Measurements from ENCODE around the gene TOM1.
"Not testable (repeated sequence)": the region's sequence is repeated elsewhere in the genome, so short reads cannot be mapped to it uniquely, and the experiment has no call there.

TOM1 gene

DNA sequence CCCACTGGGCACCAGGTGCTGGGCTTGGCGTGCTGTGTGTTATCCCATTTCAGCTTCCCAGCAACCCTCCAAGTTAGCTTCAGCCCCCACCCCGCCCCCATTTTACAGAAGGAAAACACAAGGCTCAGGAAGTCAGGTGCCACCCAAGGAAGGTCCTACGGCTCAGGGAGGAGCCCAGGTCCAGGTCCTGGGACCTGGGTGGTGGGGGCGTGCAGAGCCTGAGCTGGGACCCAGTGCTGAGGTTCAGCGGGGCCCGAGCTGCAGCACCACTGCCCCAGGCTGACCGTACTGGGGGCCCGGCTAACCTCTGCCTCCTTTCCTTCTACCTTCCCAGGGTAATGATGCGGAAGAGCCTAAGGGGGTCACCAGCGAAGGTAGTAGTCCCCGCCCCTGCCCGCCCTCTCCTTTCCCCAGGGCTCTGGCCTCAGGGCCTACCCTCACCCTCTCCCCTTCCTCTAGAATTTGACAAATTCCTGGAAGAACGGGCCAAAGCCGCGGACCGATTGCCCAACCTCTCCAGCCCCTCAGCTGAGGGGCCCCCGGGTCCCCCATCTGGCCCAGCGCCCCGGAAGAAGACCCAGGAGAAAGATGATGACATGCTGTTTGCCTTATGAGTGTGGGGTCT lies 47.0 kb downstream of the TOM1 start:
- no peak for FAIRE-seq

DNA sequence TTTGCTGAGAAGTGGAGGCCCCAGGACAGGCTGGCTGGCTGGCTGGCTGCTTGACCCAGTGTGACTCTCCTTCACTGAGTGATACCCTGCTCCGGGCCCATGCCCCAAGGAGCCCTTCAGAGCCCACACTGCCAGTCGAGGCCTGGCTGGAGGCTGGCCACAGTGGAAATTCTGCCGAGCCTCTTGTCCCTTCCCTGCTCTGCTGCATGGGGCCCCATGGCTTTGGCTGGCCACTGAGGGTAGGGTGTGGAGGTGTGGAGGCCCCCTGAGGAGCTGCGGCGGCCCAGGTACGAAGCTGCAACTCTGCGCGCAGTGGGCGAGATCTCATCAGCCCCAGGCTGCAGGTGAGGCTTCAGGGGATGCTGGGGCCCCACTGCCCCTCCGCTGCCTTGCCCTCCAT lies 47.8 kb downstream of the TOM1 start:
- no peak for FAIRE-seq

DNA sequence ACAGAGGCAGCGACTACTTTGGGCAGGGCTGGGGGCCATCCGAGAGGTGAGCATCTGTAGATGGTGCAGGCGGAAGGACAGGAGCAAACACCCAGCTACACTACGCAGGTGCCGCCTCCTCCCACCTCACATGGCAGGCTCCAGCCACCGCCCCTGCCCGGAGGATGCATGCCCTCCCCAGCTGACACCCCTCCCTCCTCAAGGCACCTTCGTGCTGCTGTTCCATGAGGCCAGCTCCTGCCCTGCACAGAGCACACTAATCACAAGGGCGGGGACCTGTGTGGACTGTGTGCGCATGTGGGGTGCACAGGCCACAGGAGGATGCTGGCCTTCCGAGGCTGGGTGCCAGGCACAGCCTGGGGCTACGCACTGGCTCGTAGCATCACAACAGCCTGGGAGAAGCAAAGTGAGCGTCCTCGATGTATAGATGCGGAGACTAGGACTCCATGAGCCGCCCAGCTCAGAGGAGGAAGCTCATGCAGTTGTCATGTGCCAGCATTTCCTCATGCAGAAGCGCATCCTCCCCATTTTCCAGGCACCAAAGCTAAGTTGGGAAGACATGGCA lies 48.4 kb downstream of the TOM1 start:
- FAIRE-seq, result no peak

DNA sequence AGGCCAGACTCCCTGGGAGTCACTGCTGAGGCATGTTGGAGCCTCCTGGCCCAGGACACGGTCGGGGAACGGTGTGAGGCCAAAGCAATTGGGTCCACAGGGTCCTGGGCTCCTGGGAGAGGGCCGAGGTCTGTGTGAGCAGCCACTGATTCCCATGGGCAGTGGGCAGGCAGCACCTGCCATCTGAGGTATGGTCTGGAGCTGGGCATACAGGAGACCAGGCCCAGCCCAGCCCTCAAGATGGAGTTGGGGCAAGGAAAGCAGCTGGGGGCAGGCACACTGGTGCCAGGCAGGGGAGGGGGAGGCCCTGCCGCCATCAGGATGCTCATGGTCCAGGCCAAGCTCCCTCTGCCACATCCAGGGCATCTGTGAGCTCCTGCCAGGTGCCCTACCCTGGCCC lies 49.0 kb downstream of the TOM1 start:
- FAIRE-seq, result no peak

DNA sequence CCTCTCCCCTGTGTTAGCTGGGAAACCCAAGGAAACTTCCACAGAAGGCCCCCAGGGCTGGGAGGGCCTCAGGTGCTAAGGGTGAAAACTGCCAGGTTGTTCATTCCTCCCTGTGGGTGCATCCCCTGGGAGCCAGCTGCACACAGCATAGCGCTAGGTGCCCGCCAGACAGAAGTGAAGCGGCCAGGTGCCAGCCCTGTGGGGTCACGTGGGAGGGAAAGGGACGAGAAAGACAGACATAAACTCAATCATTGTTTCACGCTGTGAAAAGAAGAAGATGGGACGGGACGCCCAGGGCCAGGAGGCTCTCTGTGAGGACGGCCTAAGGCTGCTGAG lies 49.6 kb downstream of the TOM1 start:
- no peak for FAIRE-seq

DNA sequence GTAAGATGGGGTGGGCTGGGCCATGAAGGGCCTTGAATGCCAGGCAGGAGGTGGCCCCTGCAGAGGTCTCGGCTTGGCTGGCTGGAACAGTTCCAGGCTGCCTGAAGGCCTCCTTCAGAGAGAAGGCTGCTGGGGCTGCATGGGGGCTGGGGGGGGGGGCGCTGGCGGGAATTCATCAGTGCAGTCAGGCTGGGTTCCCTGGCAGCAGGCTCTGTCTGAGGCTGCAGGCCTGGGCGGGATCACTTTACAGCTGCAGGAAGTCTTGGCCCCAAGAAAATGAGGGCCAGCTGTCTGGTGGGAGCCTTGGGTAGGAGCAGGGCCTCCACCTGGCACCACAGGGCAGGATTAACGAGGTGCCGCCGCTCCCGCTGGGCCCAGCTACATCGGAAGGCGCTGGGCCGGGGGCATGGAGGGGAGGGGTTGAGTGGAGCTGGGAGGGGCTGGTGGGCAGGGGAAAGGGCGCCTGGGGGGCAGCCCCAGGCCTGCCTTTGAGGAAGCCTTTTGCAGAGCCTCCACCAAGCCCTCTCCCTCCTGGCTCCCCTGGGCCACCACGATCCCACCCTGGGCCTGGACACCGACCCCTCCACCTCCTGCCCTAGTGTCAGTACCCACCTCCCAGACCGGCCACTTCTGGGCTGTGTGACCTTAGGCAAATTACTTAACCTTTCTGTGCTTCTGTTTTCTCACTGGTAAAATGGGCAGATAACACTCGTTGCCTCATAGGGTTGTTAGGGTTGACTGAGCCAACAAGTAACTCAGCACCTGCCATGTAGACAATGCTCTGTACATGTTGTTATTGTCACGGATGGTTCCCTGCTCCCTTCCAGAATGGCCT lies 50.2 kb downstream of the TOM1 start:
- FAIRE-seq, result no peak

DNA sequence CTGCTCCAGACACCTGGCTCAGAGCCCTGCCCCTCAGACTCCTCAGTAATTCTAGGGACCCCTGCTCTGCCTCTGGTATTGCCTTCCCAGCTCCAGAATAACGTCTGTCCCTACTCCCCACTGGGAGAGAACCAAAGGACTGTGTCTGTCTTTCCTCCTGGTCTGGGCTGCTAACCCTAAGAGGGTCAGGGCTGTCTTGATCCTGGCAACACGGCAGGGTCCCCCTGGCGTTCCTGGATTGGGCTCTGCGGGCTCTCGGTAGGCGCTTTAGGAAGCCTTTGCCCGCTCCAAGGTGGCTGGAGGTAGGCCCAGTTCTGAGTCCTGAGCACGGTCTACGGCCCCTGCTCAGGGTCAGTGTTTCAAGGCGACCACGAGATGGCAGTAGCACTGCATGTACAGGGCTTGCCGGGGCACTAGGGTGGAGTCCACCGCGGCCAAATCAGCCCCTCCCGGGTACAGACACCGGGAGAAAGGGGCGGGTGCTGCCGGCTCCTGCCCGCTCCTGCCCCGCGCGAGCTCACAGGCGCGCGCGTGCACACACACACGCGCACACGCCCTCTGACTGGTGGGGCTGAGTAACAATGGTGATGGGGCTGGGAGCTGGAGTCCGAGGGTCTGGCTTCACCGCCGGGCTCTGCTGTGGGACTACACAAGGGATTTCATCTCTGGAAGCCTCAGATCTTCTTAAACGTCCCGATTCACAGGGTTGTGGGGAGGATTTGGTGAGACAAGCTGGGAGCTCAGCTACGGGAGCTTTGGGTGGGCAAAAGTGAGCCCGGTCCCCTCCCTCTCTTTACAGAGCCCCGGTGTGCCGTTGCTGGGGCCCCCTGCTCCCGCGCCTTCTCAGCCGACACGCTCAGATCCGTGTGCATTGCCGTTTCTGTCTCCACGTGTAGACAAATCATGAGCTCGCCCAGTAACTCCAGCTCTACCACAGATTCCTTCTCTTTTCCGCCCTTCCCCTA lies 51.1 kb downstream of the TOM1 start:
- peak; percentile 46 for FAIRE-seq

DNA sequence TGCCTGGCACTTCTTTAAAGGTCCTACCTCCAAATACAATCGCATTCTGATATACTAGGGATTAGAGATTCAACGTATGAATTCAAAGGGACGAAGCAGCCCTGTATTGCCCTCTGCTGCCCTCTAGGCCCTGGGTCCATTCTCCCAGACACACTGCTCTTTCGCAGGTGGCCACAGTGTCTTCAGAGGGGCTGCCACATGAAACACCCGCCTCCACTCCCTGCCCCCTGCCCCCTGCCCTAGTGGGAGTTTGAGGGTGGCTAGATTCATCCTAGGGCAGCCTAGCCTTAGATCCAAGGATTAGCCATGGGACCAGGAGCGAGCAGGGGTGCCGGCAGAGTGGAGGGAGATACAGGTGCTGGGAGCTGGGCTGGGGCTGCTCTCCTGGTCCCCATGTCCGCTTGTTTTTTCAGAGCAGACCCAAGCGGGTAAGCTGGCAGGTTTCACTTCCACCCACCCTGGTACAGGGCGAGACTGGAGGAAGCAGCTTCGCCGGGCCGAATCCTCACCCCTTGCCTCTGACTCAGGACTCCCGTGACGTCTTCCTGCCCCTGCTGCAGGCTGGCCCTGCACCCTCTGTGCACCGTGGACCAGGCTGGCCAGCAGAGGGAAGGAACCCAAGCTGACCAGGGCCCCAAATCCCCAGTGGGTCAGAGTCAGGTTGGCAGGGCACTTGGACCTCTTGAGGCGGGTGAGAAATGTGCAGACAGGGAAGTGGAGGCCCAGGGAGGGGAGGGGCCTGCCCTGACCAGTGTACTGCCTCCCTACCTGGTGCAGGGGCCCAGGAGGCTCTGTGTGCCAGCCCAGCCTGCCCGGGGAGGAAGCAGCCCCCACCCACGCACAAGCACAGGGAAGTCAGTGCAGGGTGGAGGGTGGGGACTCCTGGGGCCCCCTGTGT lies 52.8 kb downstream of the TOM1 start:
- no peak for FAIRE-seq

DNA sequence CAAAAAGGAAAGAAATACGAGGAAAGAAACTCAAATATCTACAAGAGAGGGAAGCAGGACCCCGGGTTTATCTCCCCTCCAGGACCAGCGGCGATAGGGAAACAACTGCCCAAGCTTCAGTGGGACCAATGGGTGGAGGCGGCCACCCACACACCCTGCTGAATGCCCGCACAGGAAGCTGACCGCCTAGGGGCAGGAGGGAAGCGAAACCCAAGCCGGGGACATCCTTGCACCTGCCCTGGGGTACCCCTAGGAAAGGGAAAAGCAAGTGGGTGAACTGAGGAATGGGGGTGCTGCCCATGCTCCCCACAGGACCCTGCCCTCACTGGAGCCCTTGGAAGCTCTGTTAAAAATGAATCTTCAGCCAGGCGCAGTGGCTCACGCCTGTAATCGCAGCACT lies 53.6 kb downstream of the TOM1 start:
- FAIRE-seq, result no peak

DNA sequence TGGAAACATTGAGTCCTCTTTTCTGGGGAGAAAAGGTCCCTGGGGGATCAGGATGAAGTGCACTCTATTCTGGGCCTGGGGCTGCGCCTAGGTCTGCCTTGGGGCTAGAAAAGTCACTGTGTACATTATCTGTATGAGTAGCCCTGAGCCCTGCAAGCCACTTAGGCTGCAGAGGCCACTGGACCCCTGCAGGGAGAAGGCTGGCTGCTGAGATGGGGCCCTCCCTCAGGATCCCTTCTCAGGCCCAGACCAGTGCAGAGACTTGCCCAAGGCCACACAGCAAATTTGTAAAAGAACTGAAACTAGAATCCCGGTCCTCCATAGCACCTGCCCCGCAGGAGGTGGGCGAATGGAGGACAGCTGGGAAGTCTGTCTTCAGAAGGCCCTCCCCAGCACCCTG lies 54.4 kb downstream of the TOM1 start:
- no peak for FAIRE-seq

DNA sequence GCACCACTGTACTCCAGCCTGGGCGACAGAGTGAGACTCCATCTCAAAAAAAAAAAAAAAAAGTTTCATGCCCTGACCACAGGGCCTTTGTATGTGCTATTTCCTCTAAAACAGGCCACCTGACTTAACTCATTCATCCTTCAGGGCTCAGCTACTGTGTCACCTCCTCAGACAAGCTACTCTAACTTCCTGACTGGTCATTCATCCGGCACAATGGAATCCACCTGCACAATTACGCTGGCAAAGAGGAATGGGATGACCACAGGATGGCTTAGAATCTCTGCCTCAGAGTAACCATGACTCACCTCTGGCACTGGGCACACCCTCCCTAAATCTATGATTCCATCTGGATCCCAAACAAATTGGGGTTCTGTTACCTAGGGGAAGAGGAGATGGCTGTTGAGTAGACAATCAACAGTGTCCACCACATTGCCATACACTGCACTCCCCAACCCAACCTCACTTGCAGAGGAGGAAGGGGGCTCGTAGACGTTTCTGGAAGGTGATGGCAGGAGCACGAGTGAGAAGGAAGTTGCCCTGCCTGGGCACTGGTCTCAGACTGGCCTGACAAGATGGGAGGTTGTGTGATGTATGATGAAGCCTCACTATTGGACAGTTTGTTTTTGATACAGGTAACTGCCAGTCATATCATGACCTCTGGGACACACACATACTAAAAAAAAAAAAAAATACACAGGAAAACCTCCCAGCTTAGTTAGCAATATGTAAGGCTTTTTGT lies 58.4 kb downstream of the TOM1 start:
- FAIRE-seq, result no peak

DNA sequence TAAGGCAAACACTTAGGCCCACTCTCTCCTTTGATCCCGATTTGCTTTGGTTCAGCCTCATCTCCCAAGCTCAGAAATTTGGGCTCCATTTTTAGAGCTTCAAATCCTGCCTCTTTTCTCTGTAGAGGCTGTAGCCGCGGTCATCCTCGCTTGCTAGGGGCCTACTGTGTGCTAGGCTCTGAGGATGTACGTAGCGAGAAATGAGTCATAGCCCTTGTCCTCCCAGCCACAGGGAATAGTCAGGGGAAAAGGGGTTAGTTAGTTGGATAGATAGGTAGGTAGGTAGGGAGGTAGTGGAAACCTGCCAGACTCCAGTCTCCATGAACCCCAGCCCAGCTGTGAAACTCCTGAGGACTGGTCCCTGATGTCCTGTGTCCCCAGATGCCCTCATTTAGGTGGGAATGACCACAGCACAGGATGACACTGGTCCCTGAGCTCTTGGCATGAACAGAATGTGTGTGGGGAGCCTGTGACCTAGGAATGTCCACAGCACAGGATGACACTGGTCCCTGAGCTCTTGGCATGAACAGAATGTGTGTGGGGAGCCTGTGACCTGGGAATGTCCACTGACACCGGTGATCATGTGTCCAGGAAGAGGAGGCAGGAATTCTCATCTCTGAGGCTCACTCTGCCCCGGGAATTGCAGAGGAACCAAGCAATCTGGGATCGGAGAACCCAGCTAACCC lies 59.8 kb downstream of the TOM1 start:
- FAIRE-seq, result no peak

DNA sequence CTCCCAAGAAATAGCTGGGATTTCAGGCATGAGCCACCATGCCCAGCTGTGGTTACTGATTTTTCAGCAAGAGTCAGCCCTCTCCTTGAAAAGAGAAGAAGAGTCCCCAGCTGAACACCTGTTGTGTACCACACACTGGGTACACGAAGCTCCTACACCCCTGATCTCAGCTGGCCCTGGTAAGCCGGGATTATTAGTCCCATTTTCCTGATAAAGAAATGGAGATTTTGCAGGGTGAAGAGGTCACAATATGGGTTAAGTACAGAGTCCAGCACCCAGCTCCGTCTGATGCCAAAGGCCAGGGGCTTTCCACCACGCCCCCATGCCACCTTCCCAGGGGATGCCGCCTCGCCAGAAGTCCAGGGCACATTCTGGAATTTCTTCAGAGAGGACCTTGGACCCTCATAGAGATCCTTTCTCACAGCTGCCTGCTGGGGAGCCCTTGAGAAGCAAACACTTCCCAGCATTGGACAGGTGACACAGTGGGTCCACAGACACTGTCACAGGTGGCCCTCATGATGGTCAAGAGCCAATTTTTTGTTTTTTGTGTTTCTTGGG lies 61.4 kb downstream of the TOM1 start:
- FAIRE-seq, result no peak

DNA sequence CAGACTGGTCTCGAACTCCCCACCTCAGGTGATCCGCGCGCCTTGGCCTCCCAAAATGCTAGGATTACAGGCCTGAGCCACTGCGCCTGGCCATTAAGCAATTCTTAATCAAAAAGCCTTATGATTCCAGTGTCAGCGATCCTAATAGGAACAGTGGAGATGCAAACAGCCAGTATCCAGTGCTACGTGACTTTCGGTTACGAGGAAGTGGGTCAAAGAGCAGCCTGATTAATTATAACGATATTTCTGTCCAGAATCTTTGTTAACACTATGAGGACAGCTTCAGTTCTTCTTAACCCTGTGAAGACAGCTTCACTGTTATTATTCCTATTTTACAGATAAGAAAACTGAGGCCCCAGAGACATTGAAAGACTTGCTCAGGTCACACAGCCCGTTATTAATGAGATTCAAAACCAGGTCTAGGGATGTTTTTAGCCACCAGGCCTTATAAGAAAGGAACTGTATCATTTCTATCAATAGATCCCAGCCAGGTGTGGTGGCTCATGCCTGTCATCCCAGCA lies 63.9 kb downstream of the TOM1 start:
- FAIRE-seq, result no peak

DNA sequence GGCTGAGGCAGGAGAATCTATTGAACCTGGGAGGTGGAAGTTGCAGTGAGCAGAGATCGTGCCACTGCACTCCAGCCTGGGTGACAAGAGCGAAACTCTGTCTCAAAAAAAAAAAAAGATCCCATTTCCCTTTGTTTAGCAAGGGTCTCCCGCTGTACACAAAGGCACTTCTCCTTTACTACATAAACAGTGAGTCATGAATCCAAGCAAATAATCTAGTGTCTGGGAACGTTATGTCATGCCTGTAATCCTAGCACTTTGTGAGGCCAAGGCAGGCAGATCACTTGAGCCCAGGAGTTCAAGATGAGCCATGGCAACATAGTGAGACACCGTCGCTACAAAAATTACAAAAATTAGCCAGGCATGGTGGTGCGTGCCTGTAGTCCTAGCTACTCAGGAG lies 64.5 kb downstream of the TOM1 start:
- not testable (repeated sequence) for FAIRE-seq

DNA sequence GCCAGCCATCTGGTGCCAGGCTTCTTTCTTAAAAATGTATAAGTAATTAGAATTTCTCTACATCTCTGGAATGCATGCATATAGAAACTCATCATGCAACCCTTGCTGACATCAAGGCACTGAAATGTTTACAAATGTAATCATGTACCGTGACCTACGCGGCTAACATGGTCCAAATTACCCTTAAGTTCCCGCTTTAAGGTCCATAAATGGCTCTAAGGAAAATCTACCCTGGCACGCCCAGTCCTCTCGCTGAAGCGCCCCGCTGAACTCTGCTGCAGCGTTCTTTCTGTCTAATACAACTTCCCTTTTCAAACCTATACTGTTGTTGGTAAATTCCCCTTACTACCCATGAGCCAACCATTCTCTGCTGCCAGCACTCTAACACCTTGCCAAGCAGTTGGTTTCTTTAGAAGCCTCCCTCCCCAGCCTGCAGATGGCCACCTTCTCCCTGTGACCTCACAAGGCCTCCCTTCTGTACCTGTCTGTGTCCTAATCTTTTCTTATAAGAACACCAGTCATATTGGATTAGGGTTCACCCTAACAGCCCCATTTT lies 67.7 kb downstream of the TOM1 start:
- FAIRE-seq, result no peak

DNA sequence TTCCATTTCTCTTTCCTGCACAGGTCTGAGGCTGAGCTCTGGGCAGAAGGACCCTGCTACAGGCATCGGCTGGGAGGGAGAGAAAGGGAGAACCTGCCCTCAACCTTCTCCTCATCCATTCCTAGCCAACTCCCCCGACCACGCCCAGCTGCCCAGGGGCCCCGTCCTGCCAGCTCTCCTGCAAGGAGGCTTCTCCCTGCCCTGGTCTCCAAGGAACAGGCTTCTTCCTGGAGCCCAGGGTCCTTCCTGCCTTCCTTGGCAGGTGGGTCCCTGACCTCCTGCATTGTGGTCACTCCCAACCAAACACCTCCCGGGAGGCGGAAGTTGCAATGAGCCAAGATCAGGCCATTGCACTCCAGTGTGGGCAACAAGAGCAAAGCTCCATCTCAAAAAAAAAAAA lies 68.7 kb downstream of the TOM1 start:
- no peak for FAIRE-seq

DNA sequence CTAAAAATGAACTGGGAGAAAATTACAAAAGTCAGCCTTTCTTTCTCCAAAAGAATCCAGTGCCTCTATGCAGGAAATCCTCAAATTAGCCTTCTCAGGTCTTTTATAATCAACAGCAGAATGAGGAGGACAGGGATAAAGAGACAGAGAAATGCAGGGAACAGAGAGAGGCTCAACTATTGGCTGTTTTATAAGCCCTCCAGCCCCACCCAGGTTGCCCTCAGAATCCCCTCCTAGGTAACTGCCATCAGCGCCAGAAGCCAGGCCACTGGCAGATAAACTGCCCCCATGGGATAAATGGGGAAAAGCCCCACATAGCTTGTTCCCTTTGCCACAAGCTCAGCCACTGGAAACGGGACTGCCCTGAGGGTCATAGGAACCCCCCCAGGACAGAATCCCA lies 70.3 kb downstream of the TOM1 start:
- no peak for FAIRE-seq

DNA sequence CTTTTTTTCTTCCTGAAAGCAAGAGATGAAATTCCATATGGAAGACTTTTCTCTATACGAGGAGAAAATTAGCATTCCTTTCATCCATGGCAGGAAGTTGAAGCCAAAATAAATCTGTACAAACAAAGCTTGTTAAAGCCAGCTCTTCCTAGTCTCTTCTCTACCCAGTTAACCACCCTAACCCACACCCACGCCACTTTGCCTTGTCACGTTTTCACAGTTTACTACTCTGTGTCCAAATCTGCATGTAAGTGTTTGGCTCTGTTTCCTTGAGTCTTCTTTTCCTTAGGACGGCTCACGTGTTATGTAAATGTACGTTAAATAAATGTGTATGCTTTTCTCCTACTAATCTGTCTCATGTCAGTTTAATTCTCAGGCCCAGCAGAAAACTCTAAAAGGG lies 74.1 kb downstream of the TOM1 start:
- FAIRE-seq, result no peak

DNA sequence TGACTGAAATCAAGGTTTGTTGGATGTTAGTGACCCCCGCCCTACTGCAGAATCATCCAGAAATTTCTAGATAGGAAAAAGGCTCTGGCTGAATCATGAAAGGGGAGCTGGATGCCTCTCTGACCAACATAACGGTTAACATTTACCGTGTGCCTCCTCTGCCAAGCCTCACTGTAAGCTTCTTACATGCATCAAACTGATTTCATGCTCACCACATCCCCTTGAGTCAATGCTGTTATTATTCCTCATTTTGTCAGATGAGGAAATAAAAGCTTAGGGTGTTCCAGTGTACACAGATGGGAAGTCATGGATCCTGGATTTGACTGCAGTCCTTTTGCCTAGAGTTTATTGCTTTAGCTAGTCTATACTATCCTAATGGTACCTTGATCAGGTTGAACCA lies 75.3 kb downstream of the TOM1 start:
- no peak for FAIRE-seq

All from TTC549 (cell line).